IMR-90 (cell line): ENCODE results near the gene KLHL30. TPM values are rescaled to one million over a fixed set of nuclear protein-coding genes. Genes with fewer than 3 reads are reported as not detected.

Experiments
- ATAC-seq: fragments of 200-7000 bp; cut with Tn5 transposase; 2 replicates; pipeline ENCODE4 v1.9.1; 2020; ENCODE audit warnings: low read depth, mild to moderate bottlenecking, moderate library complexity
- BruUV-seq: library from RNA; stranded (reverse); fragments of 400-500 nt; replicated peaks from 2 replicates; lab custom pipeline; 2021; lab: Mats Ljungman, UMichigan
- CTCF ChIA-PET: fragments of 300-600 bp; formaldehyde crosslinking; extraction: SDS; loops from one replicate; lab custom pipeline; 2021; ENCODE audit warnings: antibody characterized with exemption; lab: Yijun Ruan, JAX
- POLR2A ChIA-PET: fragments of 300-600 bp; sonication (Branson Sonifier 250); formaldehyde crosslinking; loops from one replicate; lab custom pipeline; 2022; ENCODE audit warnings: antibody characterized with exemption; ENCODE audit not compliant: unreplicated experiment; lab: Charles Lee
- DNase-seq: peaks from one replicate; pipeline ENCODE4 v3.0.0; 2013
- H2AFZ ChIP-seq: replicated peaks from 2 replicates; pipeline ENCODE3; 2013; ENCODE audit warnings: low read length, mild to moderate bottlenecking; ENCODE audit not compliant: poor library complexity
- H2AK5ac ChIP-seq: 2 replicates; pipeline ENCODE4 v1.6.1; 2013; ENCODE audit warnings: low read depth, low read length, inconsistent platforms
- H2AK9ac ChIP-seq: replicated peaks from 2 replicates; pipeline ENCODE3; 2013; ENCODE audit warnings: mild to moderate bottlenecking, low read depth, low read length, moderate library complexity; ENCODE audit not compliant: poor library complexity
- H2BK120ac ChIP-seq: 2 replicates; pipeline ENCODE4 v1.6.1; 2013; ENCODE audit warnings: low read depth, low read length, inconsistent platforms
- H2BK15ac ChIP-seq: 3 replicates; pipeline ENCODE4 v1.6.1; 2013; ENCODE audit warnings: low read depth, low read length, inconsistent platforms
- H2BK20ac ChIP-seq: 2 replicates; pipeline ENCODE4 v1.6.1; 2013; ENCODE audit warnings: low read depth, mild to moderate bottlenecking, inconsistent platforms, low read length, moderate library complexity
- H2BK5ac ChIP-seq: 2 replicates; pipeline ENCODE4 v1.6.1; 2013; ENCODE audit warnings: mild to moderate bottlenecking, low read depth, low read length, inconsistent platforms; ENCODE audit not compliant: poor library complexity, severe bottlenecking
- H3K14ac ChIP-seq: replicated peaks from 2 replicates; pipeline ENCODE4 v1.6.1; 2013; ENCODE audit warnings: low read depth, low read length, inconsistent platforms
- H3K18ac ChIP-seq: 2 replicates; pipeline ENCODE4 v1.6.1; 2013; ENCODE audit warnings: low read depth, low read length, control low read depth
- H3K23ac ChIP-seq: 2 replicates; pipeline ENCODE4 v1.6.1; 2013; ENCODE audit warnings: low read depth, low read length, inconsistent platforms
- H3K27ac ChIP-seq: 2 replicates; pipeline ENCODE4 v1.5.1; 2013; ENCODE audit warnings: mild to moderate bottlenecking, control low read depth, low read length; ENCODE audit not compliant: insufficient read depth
- H3K27me3 ChIP-seq: 2 replicates; pipeline ENCODE4 v1.6.1; 2013; ENCODE audit warnings: low read length; ENCODE audit not compliant: control insufficient read depth, insufficient read depth
- H3K36me3 ChIP-seq: 2 replicates; pipeline ENCODE4 v1.6.1; 2013; ENCODE audit warnings: low read length, mixed read lengths; ENCODE audit not compliant: control insufficient read depth, insufficient read depth
- H3K4ac ChIP-seq: 2 replicates; pipeline ENCODE4 v1.6.1; 2013; ENCODE audit warnings: low read depth, low read length, inconsistent platforms
- H3K4me1 ChIP-seq: 2 replicates; pipeline ENCODE4 v1.6.1; 2013; ENCODE audit warnings: low read length, mixed read lengths; ENCODE audit not compliant: control insufficient read depth, insufficient read depth
- H3K4me2 ChIP-seq: 2 replicates; pipeline ENCODE4 v1.6.1; 2013; ENCODE audit warnings: low read depth, mild to moderate bottlenecking, control low read depth, low read length, moderate library complexity
- H3K4me3 ChIP-seq: 2 replicates; pipeline ENCODE4 v1.5.1; 2013; ENCODE audit warnings: low read depth, mild to moderate bottlenecking, control low read depth, low read length, moderate library complexity; ENCODE audit not compliant: insufficient read depth
- H3K56ac ChIP-seq: 2 replicates; pipeline ENCODE4 v1.6.1; 2013; ENCODE audit warnings: low read length, inconsistent platforms; ENCODE audit not compliant: insufficient read depth; ENCODE audit errors: extremely low read depth
- H3K79me1 ChIP-seq, 2 experiments: 2 replicates each; pipeline ENCODE4 v1.6.1; 2013; ENCODE audit warnings: low read length in 2 of 2, inconsistent platforms in 1 of 2, low read depth in 1 of 2
- H3K9ac ChIP-seq: 2 replicates; pipeline ENCODE4 v1.6.1; 2013; ENCODE audit warnings: low read depth, low read length, control low read depth
- H3K9me1 ChIP-seq: 2 replicates; pipeline ENCODE4 v1.6.1; 2013; ENCODE audit warnings: low read length, inconsistent platforms; ENCODE audit not compliant: insufficient read depth
- H3K9me3 ChIP-seq: 2 replicates; pipeline ENCODE4 v1.6.1; 2013; ENCODE audit warnings: low read length; ENCODE audit not compliant: control insufficient read depth, insufficient read depth
- H4K20me1 ChIP-seq: 2 replicates; pipeline ENCODE4 v1.6.1; 2013; ENCODE audit warnings: low read length, inconsistent platforms; ENCODE audit not compliant: insufficient read depth
- H4K5ac ChIP-seq: 2 replicates; pipeline ENCODE4 v1.6.1; 2013; ENCODE audit warnings: mild to moderate bottlenecking, low read depth, low read length, control low read depth
- H4K8ac ChIP-seq, 2 experiments: 2 replicates each; pipeline ENCODE4 v1.6.1; 2013; ENCODE audit warnings: low read depth in 2 of 2, low read length in 2 of 2, control low read depth in 1 of 2, inconsistent platforms in 1 of 2
- H4K91ac ChIP-seq: 2 replicates; pipeline ENCODE4 v1.6.1; 2013; ENCODE audit warnings: low read depth, low read length, inconsistent platforms; ENCODE audit not compliant: insufficient read depth
- CHD1 ChIP-seq: IDR thresholded peaks from 2 replicates; pipeline ENCODE4 v1.6.1; 2012; ENCODE audit warnings: low read depth, low read length, improper control_type of control experiment
- FOS ChIP-seq: fragments of 150-350 bp; IDR thresholded peaks from 2 replicates; pipeline ENCODE4 v1.6.1; 2016; ENCODE audit warnings: low read depth, low read length
- MAFK ChIP-seq: IDR thresholded peaks from 2 replicates; pipeline ENCODE4 v1.6.1; 2012; ENCODE audit warnings: low read depth, low read length, improper control_type of control experiment
- NFE2L2 ChIP-seq: fragments of 150-350 bp; IDR thresholded peaks from 2 replicates; pipeline ENCODE4 v1.6.1; 2016; ENCODE audit warnings: low read depth, mild to moderate bottlenecking, low read length
- POLR2A ChIP-seq: IDR thresholded peaks from 2 replicates; pipeline ENCODE4 v1.6.1; 2012; ENCODE audit warnings: mild to moderate bottlenecking, low read depth, low read length
- SMC3 ChIP-seq: fragments of 150-350 bp; IDR thresholded peaks from 2 replicates; pipeline ENCODE4 v1.6.1; 2016; ENCODE audit warnings: low read depth, mild to moderate bottlenecking, antibody characterized with exemption, low read length, moderate library complexity
- WGBS, 2 experiments: methylation state at CpG; one replicate each; pipeline versions ENCODE4 v1.1.5 to v1.1.7; 2013; ENCODE audit warnings: missing lambda C conversion rate in 2 of 2; ENCODE audit not compliant: insufficient read length in 1 of 2; ENCODE audit errors: extremely low coverage in 2 of 2; 5-methylcytosine and 5-hydroxymethylcytosine counted together
- dilution Hi-C: fragments of 300-500 bp; cut with HindIII; formaldehyde crosslinking; loops from one replicate; pipeline ENCODE4 v1.14.3; 2018; ENCODE audit warnings: low sequenced_read_pairs; ENCODE audit not compliant: unreplicated experiment
- in situ Hi-C: fragments of 300-500 bp; cut with MboI; formaldehyde crosslinking; loops from 3 replicates; pipeline ENCODE4 v1.14.3; 2019; ENCODE audit warnings: low sequenced_read_pairs, inconsistent platforms, mixed read lengths
- intact Hi-C: fragments of 100-400 bp; cut with micrococcal nuclease; formaldehyde crosslinking; loops from 2 replicates; pipeline ENCODE4 v1.10.0; 2022
- polyA plus RNA-seq, 3 experiments: library from polyadenylated mRNA; depleted of rRNA; stranded (reverse); fragments of >200 nt; gene quantifications; 2 replicates each; pipeline ENCODE4 v1.2.3, GENCODE V29; 2012; ENCODE audit warnings: low replicate concordance in 1 of 3
- total RNA-seq: library from RNA; depleted of rRNA; stranded (reverse); fragments of >200 nt; gene quantifications from 2 replicates; pipeline ENCODE4 v1.2.3, GENCODE V29; 2012
- TF ChIP-seq, protein P1 (sequence below): fragments of 150-350 bp; IDR thresholded peaks from 2 replicates; pipeline ENCODE4 v1.6.1; 2016; ENCODE audit warnings: low read depth, mild to moderate bottlenecking, low read length, moderate library complexity, borderline replicate concordance

Gene KLHL30
- total and polyA plus RNA-seq, 2 of the 4 experiments (the other 2 are of a cell fraction): under 0.01 to 0.03 TPM

DNA sequence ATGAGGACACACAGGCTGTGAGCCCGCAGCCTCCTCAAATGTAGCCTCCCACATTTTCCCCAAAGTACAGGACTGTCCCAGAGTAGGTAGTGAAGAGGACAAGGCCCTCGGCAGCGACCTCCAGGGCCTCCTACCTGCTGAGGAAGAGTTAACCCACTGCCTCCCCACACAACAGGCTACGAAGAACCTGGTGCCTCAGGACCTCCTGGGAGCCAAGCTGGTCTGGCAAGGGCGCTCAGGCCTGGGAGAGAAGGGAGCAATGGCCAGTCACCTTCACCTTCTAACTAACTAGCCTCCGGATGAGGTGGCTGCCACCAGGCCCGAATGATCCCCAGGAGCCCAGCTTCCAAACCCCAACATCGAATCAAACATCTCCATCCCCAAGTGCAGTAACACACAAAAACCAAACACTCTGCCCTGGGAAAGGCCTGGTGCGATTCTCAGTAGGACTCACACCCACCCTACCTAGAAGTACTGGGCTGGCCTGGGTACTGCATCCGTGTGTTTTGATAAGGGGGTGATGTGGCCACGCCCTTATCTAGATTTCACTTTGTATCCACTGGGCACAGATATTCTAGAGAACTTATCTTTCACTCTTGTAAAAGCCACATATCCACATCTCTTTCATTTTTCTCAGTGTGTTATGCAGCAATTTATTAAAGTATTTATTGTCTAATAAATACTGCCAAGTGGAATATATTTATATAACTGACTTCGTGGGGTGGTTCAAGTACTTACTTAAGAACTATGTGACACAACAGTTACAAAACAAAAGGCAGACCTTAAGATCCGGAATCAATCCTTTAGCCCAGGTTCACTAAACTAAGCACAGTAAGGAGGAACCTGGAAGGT lies 30.0 kb downstream of the KLHL30 start:
- Histone ChIP-seq H3K23ac (peak overlapping the region; percentile 90), H4K5ac (peak overlapping the region; percentile 92), H3K27ac (peak overlapping the region; percentile 91), H3K14ac (peak overlapping the region; percentile 96), H2BK5ac (peak overlapping the region; percentile 96), H2AFZ (no peak overlapping the region), H3K36me3 (peaks cover 33% of the 10 kb centered on the region), H4K91ac (peak overlapping the region; percentile 99), H2AK5ac (peak overlapping the region; percentile 98), H4K20me1 (peaks cover 8% of the 10 kb centered on the region), H3K18ac (peak overlapping the region; percentile 96), H3K27me3 (peaks cover under 1% of the 10 kb centered on the region; the same call in 1 of the 2 replicates), H3K4me3 (no peak overlapping the region), H3K9me1 (peaks cover 33% of the 10 kb centered on the region), H3K4ac (peak overlapping the region; percentile 97), H3K9ac (peak overlapping the region; percentile 10; the same call in 1 of the 2 replicates), H2BK120ac (peak overlapping the region; percentile 97), H3K9me3 (no peaks in the 10 kb centered on the region), H3K56ac (peak overlapping the region; percentile 95), H3K4me2 (peak overlapping the region; percentile 49; the same call in 1 of the 2 replicates), H3K4me1 (peaks cover 33% of the 10 kb centered on the region), H4K8ac (peak overlapping the region; percentile 51 to 97), H2BK15ac (peak overlapping the region; percentile 97), H2AK9ac (peak overlapping the region; percentile 99), H2BK20ac (peak overlapping the region; percentile 98), H3K79me1 (peaks cover 3 to 32% of the 10 kb centered on the region in 2 experiments; a peak in 3 of 4 replicates)
- no CpG with 5 or more reads among the region's 13 CpGs for WGBS, 2 experiments
- intact Hi-C loops: loop anchor here (1.0 kb wide), 1 partner anchor 72 kb away; the partner anchor contains the start of gene HES6
- no peak for TF ChIP-seq SMC3
- TF ChIP-seq FOS: no peak
- TF ChIP-seq NFE2L2: no peak
- TF ChIP-seq MAFK: no peak
- peak; percentile 14; the same call in 1 of the 2 replicates for TF ChIP-seq POLR2A
- TF ChIP-seq, protein P1, sequence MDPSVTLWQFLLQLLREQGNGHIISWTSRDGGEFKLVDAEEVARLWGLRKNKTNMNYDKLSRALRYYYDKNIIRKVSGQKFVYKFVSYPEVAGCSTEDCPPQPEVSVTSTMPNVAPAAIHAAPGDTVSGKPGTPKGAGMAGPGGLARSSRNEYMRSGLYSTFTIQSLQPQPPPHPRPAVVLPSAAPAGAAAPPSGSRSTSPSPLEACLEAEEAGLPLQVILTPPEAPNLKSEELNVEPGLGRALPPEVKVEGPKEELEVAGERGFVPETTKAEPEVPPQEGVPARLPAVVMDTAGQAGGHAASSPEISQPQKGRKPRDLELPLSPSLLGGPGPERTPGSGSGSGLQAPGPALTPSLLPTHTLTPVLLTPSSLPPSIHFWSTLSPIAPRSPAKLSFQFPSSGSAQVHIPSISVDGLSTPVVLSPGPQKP: no peak
- no peak for TF ChIP-seq CHD1
- in situ Hi-C loops: no loop called here
- dilution Hi-C loops: no loop called here
- no peak for ATAC-seq
- no TSS peak for BruUV-seq
- POLR2A ChIA-PET: no interaction called here
- DNase-seq: no peak
- CTCF ChIA-PET: no interaction called here
